ENCODE data around the gene TLK1. TPM values are rescaled to one million over a fixed set of nuclear protein-coding genes. Genes with fewer than 3 reads are reported as not detected.

TLK1 gene
- total and polyA plus RNA-seq, 8 donors, result 9.7 to 43.4 (median 32.6) TPM

DNA sequence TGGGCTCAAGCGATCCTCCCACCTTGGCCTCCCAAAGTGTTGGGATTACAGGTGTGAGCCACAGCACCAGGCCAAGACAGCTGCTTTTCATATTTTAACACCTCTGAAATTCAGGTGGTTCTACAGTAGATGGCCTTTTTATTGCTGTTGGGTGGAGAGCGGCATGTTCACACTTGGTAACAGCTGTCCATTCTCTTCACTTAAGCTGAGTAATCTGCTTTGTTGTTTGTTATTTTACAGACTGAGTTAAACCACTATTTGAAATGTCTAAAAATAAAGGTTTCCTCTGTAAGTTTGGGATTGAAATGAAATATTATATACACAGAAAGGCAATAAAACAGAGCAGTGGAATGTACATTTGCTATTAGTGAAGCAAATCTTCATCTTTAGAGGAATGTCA is 44.9 kb upstream of the TLK1 start:
- H3K9me3 ChIP-seq, result no peaks in the 10 kb centered on the region
- H3K36me3 ChIP-seq, result no peaks in the 10 kb centered on the region
- H3K27me3 ChIP-seq, result no peaks in the 10 kb centered on the region
- H3K27ac ChIP-seq, result no peak overlapping the region
- 98 to 99% methylated on average over 2 of the region's 2 CpGs for WGBS, 2 donors
- FAIRE-seq (no peak), ATAC-seq (no peak), DNase-seq (no peak)
- no peaks in the 10 kb centered on the region for H3K4me1 ChIP-seq
- H3K4me3 ChIP-seq, result no peak overlapping the region
- TF ChIP-seq, protein P1, sequence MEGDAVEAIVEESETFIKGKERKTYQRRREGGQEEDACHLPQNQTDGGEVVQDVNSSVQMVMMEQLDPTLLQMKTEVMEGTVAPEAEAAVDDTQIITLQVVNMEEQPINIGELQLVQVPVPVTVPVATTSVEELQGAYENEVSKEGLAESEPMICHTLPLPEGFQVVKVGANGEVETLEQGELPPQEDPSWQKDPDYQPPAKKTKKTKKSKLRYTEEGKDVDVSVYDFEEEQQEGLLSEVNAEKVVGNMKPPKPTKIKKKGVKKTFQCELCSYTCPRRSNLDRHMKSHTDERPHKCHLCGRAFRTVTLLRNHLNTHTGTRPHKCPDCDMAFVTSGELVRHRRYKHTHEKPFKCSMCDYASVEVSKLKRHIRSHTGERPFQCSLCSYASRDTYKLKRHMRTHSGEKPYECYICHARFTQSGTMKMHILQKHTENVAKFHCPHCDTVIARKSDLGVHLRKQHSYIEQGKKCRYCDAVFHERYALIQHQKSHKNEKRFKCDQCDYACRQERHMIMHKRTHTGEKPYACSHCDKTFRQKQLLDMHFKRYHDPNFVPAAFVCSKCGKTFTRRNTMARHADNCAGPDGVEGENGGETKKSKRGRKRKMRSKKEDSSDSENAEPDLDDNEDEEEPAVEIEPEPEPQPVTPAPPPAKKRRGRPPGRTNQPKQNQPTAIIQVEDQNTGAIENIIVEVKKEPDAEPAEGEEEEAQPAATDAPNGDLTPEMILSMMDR (IDR thresholded peaks at IDR 0.05), result no peak
- intact Hi-C loops (cut with DNase I), result no loop called here

DNA sequence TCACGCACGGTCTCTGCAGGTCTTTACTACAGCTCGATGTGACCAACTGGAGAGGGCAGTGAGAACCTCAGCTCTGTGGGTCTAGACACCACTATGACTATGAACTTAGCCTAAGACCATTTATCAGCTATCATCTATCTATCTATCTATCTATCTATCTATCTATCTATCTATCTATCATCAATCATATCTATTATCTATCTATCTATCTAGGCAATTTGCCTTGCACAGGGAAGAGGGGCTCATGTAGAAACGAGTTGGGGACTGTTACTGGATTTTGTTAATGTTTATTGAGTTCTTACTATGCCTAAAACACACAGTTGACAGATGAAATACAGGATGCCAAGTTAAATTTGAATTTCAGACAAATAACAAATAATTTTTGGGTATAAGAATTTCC is 41.1 kb upstream of the TLK1 start:
- WGBS, 2 donors, result 71 to 77% methylated on average over 4 of the region's 4 CpGs
- no peaks in the 10 kb centered on the region for H3K9me3 ChIP-seq

DNA sequence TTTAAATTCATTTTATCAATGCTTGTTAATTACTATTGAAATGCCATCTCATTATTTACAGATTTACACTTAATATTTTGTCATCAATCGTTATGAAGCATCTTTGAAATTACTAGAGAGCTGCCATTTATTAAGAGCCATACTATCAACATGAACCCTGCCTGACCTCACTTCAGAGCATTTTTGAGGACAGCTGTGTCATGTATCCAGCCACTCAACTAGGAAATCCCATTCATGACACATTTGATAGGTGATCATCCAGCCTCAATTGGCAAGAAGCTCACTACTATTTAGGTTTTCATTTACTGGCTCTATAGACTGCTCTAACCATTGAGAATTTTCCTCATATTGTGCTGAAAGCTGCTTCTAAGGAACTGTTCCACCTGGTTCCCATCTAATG is 40.6 kb upstream of the TLK1 start:
- no peak for FAIRE-seq
- TF ChIP-seq, protein P1 (IDR thresholded peaks at IDR 0.05), result no peak
- Histone ChIP-seq H3K36me3 (no peaks in the 10 kb centered on the region), H3K4me1 (no peaks in the 10 kb centered on the region), H3K27ac (no peak overlapping the region), H3K9me3 (no peaks in the 10 kb centered on the region), H3K4me3 (no peak overlapping the region), H3K27me3 (no peaks in the 10 kb centered on the region)
- WGBS, 2 donors, result 51 to 73% methylated on average over 1 of the region's 1 CpG
- intact Hi-C loops (cut with DNase I), result no loop called here
- no peak for ATAC-seq
- no peak for DNase-seq

More for the DNA sequence above, 41.1 kb upstream of the TLK1 start:
- FAIRE-seq (no peak), ATAC-seq (no peak), DNase-seq (no peak)
- H3K4me3 ChIP-seq, result no peak overlapping the region
- H3K36me3 ChIP-seq, result no peaks in the 10 kb centered on the region
- TF ChIP-seq, protein P1 (IDR thresholded peaks at IDR 0.05), result no peak
- no peak overlapping the region for H3K27ac ChIP-seq
- intact Hi-C loops (cut with DNase I), result no loop called here
- no peaks in the 10 kb centered on the region for H3K27me3 ChIP-seq
- H3K4me1 ChIP-seq, result no peaks in the 10 kb centered on the region

DNA sequence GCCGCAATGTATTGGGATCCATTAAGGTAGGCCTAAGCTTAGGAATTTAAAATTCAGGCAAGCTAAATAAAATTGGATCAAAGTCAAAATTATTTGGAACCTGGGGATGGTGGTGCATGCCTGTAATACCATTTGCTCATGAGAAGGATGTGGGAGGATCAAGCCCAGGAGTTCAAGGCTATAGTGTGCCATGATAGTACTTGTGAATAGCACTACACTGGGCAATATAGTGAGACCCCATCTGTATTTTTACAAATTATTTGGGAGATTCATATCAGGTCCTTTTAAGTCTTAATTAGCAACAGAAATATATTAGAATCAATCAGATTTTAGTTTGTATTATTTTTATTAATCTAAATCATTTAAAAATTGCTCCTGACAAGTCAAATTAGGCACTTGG is 39.8 kb upstream of the TLK1 start:
- TF ChIP-seq, protein P1 (IDR thresholded peaks at IDR 0.05), result no peak
- ATAC-seq (no peak), DNase-seq (no peak), FAIRE-seq (no peak)
- Histone ChIP-seq H3K27me3 (no peaks in the 10 kb centered on the region), H3K36me3 (no peaks in the 10 kb centered on the region), H3K4me1 (no peaks in the 10 kb centered on the region), H3K9me3 (no peaks in the 10 kb centered on the region), H3K4me3 (no peak overlapping the region), H3K27ac (no peak overlapping the region)
- WGBS, 2 donors, result 100% methylated on average over 1 of the region's 1 CpG
- intact Hi-C loops (cut with DNase I), result no loop called here

DNA sequence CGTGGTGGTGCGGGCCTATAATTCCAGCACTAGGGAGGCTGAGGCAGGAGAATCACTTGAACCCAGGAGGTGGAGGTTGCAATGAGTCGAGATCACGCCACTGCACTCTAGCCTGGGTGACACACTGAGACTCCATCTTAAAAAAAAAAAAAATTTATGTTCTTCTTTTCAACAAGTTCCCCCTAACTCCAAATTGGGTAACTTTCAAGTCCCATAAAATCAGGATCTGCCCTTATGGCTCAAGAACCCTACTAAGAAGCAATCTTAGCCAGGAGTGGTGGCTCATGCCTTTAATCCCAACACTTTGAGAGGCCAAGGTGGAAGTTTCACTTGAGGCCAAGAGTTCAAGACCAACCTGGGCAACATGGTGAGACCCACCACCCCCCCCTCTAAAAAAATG is 30.3 kb upstream of the TLK1 start:
- Histone ChIP-seq H3K4me3 (no peak overlapping the region), H3K27ac (no peak overlapping the region), H3K9me3 (no peaks in the 10 kb centered on the region), H3K4me1 (no peaks in the 10 kb centered on the region), H3K36me3 (no peaks in the 10 kb centered on the region), H3K27me3 (no peaks in the 10 kb centered on the region)
- DNase-seq (no peak), ATAC-seq (no peak), FAIRE-seq (no peak)
- TF ChIP-seq, protein P1 (IDR thresholded peaks at IDR 0.05), result no peak
- WGBS, 2 donors, result 90 to 95% methylated on average over 4 of the region's 4 CpGs
- intact Hi-C loops (cut with DNase I), result no loop called here
